Activated CD4-positive, alpha-beta T cell treated with anti-CD3 and anti-CD28 coated beads for 36 hours (primary cell): Measurements from ENCODE around the gene HAPSTR1. TPM values are rescaled to one million over a fixed set of nuclear protein-coding genes. Genes with fewer than 3 reads are reported as not detected.
A peak's percentile ranks its signal among the peaks of the same experiment; 100 is the strongest.
"Not testable (repeated sequence)": the region's sequence is repeated elsewhere in the genome, so short reads cannot be mapped to it uniquely, and the experiment has no call there.

Experiments used
- ATAC-seq: fragments of 200-7000 bp; cut with Tn5 transposase; one replicate; pipeline ENCODE4 v1.10.0; 2021; ENCODE audit warnings: mild to moderate bottlenecking, moderate library complexity
- CTCF ChIA-PET: fragments of 350-600 bp; sonication (Branson Sonifier 250); formaldehyde crosslinking; loops from one replicate; lab custom pipeline; 2021; ENCODE audit warnings: antibody characterized with exemption; lab: Charles Lee
- POLR2A ChIA-PET: fragments of 350-600 bp; sonication (Branson Sonifier 250); formaldehyde crosslinking; loops from one replicate; lab custom pipeline; 2021; ENCODE audit warnings: antibody characterized with exemption, inconsistent platforms; lab: Charles Lee
- DNase-seq: peaks from one replicate; pipeline ENCODE4 v3.0.0-alpha.2; 2020
- H3K27ac Mint-ChIP-seq: one replicate; pipeline ENCODE4 v1.8.0; 2021; ENCODE audit warnings: mixed read lengths
- H3K27me3 Mint-ChIP-seq: one replicate; pipeline ENCODE4 v1.8.0; 2021; ENCODE audit warnings: mixed read lengths
- H3K36me3 Mint-ChIP-seq: one replicate; pipeline ENCODE4 v1.8.0; 2021; ENCODE audit warnings: low read depth, mixed read lengths
- H3K4me1 Mint-ChIP-seq: one replicate; pipeline ENCODE4 v1.8.0; 2021; ENCODE audit warnings: mixed read lengths
- H3K4me3 Mint-ChIP-seq: one replicate; pipeline ENCODE4 v1.8.0; 2021; ENCODE audit warnings: mild to moderate bottlenecking, moderate library complexity, mixed read lengths
- H3K9me3 Mint-ChIP-seq: one replicate; pipeline ENCODE4 v1.8.0; 2021; ENCODE audit warnings: low read depth, mixed read lengths
- intact Hi-C, 2 experiments: fragments of 100-400 bp; cut with DNase I in 1 of 2; cut with micrococcal nuclease in 1 of 2; formaldehyde crosslinking; loops; one replicate each; pipeline versions ENCODE4 v1.14.2 to v1.15.1; 2022 to 2024; cut with DNase I, micrococcal nuclease
- total RNA-seq, 2 experiments: library from RNA; stranded (reverse); gene quantifications; one replicate each; pipeline ENCODE4 v1.2.3, GENCODE V29; 2021

The HAPSTR1 gene
- total RNA-seq, 2 experiments from 2014 or later: 42.4 to 51.4 TPM

- intact Hi-C loops: no loop called here
- CTCF ChIA-PET: no interaction called here
- Mint-ChIP-seq H3K27ac (peak overlapping the region; percentile 95), H3K9me3 (peaks cover 9% of the 10 kb centered on the region), H3K36me3 (peaks cover 5% of the 10 kb centered on the region), H3K4me1 (peaks cover 47% of the 10 kb centered on the region), H3K4me3 (no peak overlapping the region), H3K27me3 (no peaks in the 10 kb centered on the region)
- POLR2A ChIA-PET: no interaction called here
- ATAC-seq (no peak), DNase-seq (no peak)
These were observed 20.1 kb upstream of the HAPSTR1 start for GRCh38 chr16:9071377-9071776.

GRCh38 chr16:9072806-9073341 is 18.6 kb upstream of the HAPSTR1 start:
- H3K27me3 Mint-ChIP-seq: no peaks in the 10 kb centered on the region
- peaks cover 12% of the 10 kb centered on the region for H3K36me3 Mint-ChIP-seq
- ATAC-seq (peak; percentile 69), DNase-seq (peak; percentile 72)
- POLR2A ChIA-PET: interaction anchor here (0.7 to 2.6 kb wide), 3 partner anchors 18 to 1917 kb away, joined by 3 to 18 read pairs (median 6); partner anchors contain the start of gene HAPSTR1
- CTCF ChIA-PET: interaction anchor here (0.7 to 1.2 kb wide), 7 partner anchors 14 to 191 kb away, joined by 3 to 6 read pairs (median 4); partner anchors contain the start of gene HAPSTR1
- H3K4me1 Mint-ChIP-seq: peaks cover 51% of the 10 kb centered on the region
- intact Hi-C loops: loop anchor here (1.0 to 2.0 kb wide), 3 partner anchors 18 to 26 kb away; partner anchors contain the start of gene HAPSTR1 (in 2 of the 2)
- H3K4me3 Mint-ChIP-seq: peak overlapping the region; percentile 41
- H3K27ac Mint-ChIP-seq: peak overlapping the region; percentile 95
- peaks cover 9% of the 10 kb centered on the region for H3K9me3 Mint-ChIP-seq

GRCh38 chr16:9075299-9076071 is 16.0 kb upstream of the HAPSTR1 start:
- Mint-ChIP-seq H3K27me3 (no peaks in the 10 kb centered on the region), H3K27ac (peak overlapping the region; percentile 59), H3K4me3 (no peak overlapping the region), H3K9me3 (peaks cover 11% of the 10 kb centered on the region), H3K4me1 (peaks cover 54% of the 10 kb centered on the region), H3K36me3 (peaks cover 19% of the 10 kb centered on the region)
- no peak for DNase-seq
- intact Hi-C loops: loop anchor here in 1 of 2 experiments (5.0 kb wide), 1 partner anchor 113 kb away; the partner anchor contains the start of gene USP7
- POLR2A ChIA-PET: no interaction called here
- CTCF ChIA-PET: interaction anchor here (1.2 kb wide), 1 partner anchor 16 kb away, joined by 4 read pairs; the partner anchor contains the start of gene HAPSTR1
- ATAC-seq: no peak

GRCh38 chr16:9077091-9077809 is 14.2 kb upstream of the HAPSTR1 start:
- intact Hi-C loops: loop anchor here in 1 of 2 experiments (5.0 kb wide), 1 partner anchor 115 kb away; the partner anchor contains the start of gene USP7

GRCh38 chr16:9078467-9079429 is 12.7 kb upstream of the HAPSTR1 start:
- ChIA-PET CTCF (interaction anchor here (1.2 to 1.7 kb wide), 5 partner anchors 10 to 31 kb away, joined by 3 to 7 read pairs (median 4); partner anchors contain the start of gene HAPSTR1), POLR2A (interaction anchor here (0.6 to 3.5 kb wide), 3 partner anchors 10 to 210 kb away, joined by 3 to 31 read pairs (median 3); partner anchors contain the start of genes CARHSP1 and HAPSTR1)
- peak overlapping the region; percentile 95 for H3K27ac Mint-ChIP-seq
- peaks cover 11% of the 10 kb centered on the region for H3K9me3 Mint-ChIP-seq
- peaks cover 32% of the 10 kb centered on the region for H3K4me1 Mint-ChIP-seq
- peaks cover 19% of the 10 kb centered on the region for H3K36me3 Mint-ChIP-seq
- intact Hi-C loops: loop anchor here (1.0 to 5.0 kb wide), 3 partner anchors 10 to 116 kb away; partner anchors contain the start of genes HAPSTR1 (in 2 of the 2) and USP7 (in 1 of the 2)
- not testable (repeated sequence) for H3K4me3 Mint-ChIP-seq, H3K27me3 Mint-ChIP-seq
- peak; percentile 73 for DNase-seq
- ATAC-seq: peak; percentile 88

More at GRCh38 chr16:9077091-9077809, 14.2 kb upstream of the HAPSTR1 start:
- DNase-seq (peak; percentile 66), ATAC-seq (peak; percentile 37)
- Mint-ChIP-seq H3K27me3 (no peaks in the 10 kb centered on the region), H3K4me1 (peaks cover 44% of the 10 kb centered on the region), H3K36me3 (peaks cover 19% of the 10 kb centered on the region), H3K4me3 (no peak overlapping the region), H3K27ac (peak overlapping the region; percentile 93), H3K9me3 (peaks cover 11% of the 10 kb centered on the region)
- POLR2A ChIA-PET: interaction anchor here (3.5 kb wide), 1 partner anchor 15 kb away, joined by 31 read pairs; the partner anchor contains the start of gene HAPSTR1
- CTCF ChIA-PET: interaction anchor here (0.6 to 1.7 kb wide), 2 partner anchors 25 to 1527 kb away, joined by 3 to 4 read pairs; no protein-coding TSS in a partner anchor

GRCh38 chr16:9079430-9079812 is 12.0 kb upstream of the HAPSTR1 start:
- Mint-ChIP-seq H3K4me1 (peaks cover 32% of the 10 kb centered on the region), H3K4me3 (no peak overlapping the region)
- intact Hi-C loops: loop anchor here (1.0 to 5.0 kb wide), 3 partner anchors 11 to 117 kb away; partner anchors contain the start of genes HAPSTR1 (in 2 of the 2) and USP7 (in 1 of the 2)

GRCh38 chr16:9081158-9081557 is 10.3 kb upstream of the HAPSTR1 start:
- DNase-seq (no peak), ATAC-seq (no peak)
- peaks cover 30% of the 10 kb centered on the region for H3K4me1 Mint-ChIP-seq
- no peaks in the 10 kb centered on the region for H3K27me3 Mint-ChIP-seq
- ChIA-PET CTCF (interaction anchor here (1.6 kb wide), 1 partner anchor 10 kb away, joined by 5 read pairs; the partner anchor contains the start of gene HAPSTR1), POLR2A (interaction anchor here (1.6 kb wide), 1 partner anchor 10 kb away, joined by 6 read pairs; the partner anchor contains the start of gene HAPSTR1)
- intact Hi-C loops: no loop called here
- H3K27ac Mint-ChIP-seq: peak overlapping the region; percentile 19
- peaks cover 19% of the 10 kb centered on the region for H3K36me3 Mint-ChIP-seq
- H3K4me3 Mint-ChIP-seq: no peak overlapping the region
- H3K9me3 Mint-ChIP-seq: peaks cover 11% of the 10 kb centered on the region

More at GRCh38 chr16:9079430-9079812, 12.0 kb upstream of the HAPSTR1 start:
- POLR2A ChIA-PET: interaction anchor here (1.1 to 3.5 kb wide), 2 partner anchors 11 to 12 kb away, joined by 3 to 31 read pairs; partner anchors contain the start of gene HAPSTR1
- DNase-seq (no peak), ATAC-seq (no peak)
- H3K36me3 Mint-ChIP-seq: peaks cover 19% of the 10 kb centered on the region
- H3K27me3 Mint-ChIP-seq: no peaks in the 10 kb centered on the region
- H3K27ac Mint-ChIP-seq: peak overlapping the region; percentile 89
- H3K9me3 Mint-ChIP-seq: peaks cover 11% of the 10 kb centered on the region
- CTCF ChIA-PET: interaction anchor here (1.2 to 1.6 kb wide), 3 partner anchors 10 to 31 kb away, joined by 3 to 7 read pairs (median 4); partner anchors contain the start of gene HAPSTR1

- H3K27me3 Mint-ChIP-seq: no peaks in the 10 kb centered on the region
- no peak overlapping the region for H3K4me3 Mint-ChIP-seq
- H3K36me3 Mint-ChIP-seq: peaks cover 19% of the 10 kb centered on the region
- no peak for ATAC-seq
- H3K4me1 Mint-ChIP-seq: peaks cover 26% of the 10 kb centered on the region
- peaks cover 11% of the 10 kb centered on the region for H3K9me3 Mint-ChIP-seq
- no peak for DNase-seq
- H3K27ac Mint-ChIP-seq: no peak overlapping the region
- intact Hi-C loops: no loop called here
- ChIA-PET CTCF (interaction anchor here (1.6 kb wide), 1 partner anchor 9 kb away, joined by 5 read pairs; the partner anchor contains the start of gene HAPSTR1), POLR2A (no interaction called here)
These were observed 9.6 kb upstream of the HAPSTR1 start for GRCh38 chr16:9081843-9082242.

GRCh38 chr16:9082422-9082821 is 9.0 kb upstream of the HAPSTR1 start:
- Mint-ChIP-seq H3K4me3 (no peak overlapping the region), H3K36me3 (peaks cover 16% of the 10 kb centered on the region), H3K27me3 (no peaks in the 10 kb centered on the region), H3K9me3 (peaks cover 11% of the 10 kb centered on the region), H3K4me1 (peaks cover 21% of the 10 kb centered on the region), H3K27ac (no peak overlapping the region)
- intact Hi-C loops: no loop called here
- no peak for ATAC-seq
- DNase-seq: no peak
- POLR2A ChIA-PET: no interaction called here
- CTCF ChIA-PET: no interaction called here
